ENCODE measurements around the gene CHN1. TPM values are rescaled to one million over a fixed set of nuclear protein-coding genes. Genes with fewer than 3 reads are reported as not detected.
A peak's percentile ranks its signal among the peaks of the same experiment; 100 is the strongest.

The CHN1 gene
- total RNA-seq, 4 donors from 2014 or later = 0.30 to 5.8 (median 3.6) TPM

DNA sequence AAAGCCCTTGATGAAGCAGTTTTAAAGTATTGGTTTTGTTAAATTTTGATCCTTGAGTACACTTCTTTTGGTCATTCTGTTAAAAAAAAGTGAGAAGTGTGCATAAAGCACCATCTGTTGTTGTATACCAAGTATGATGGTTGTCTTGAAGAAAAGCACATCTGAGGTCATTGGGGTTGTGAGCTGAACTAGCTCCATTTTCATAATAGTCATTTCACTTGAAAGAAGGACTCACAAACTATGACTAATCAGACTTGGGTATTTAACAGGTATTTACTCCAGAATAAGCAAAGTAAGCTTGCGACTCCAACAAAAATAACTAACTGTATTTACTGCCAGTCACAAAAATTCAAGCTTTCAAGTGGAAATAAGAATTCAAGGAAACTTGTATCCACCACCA, 35.1 kb downstream of the CHN1 start:
- no peak for DNase-seq
- Histone ChIP-seq H3K4me1 (peaks cover 0 to 17% (median 3%) of the 10 kb centered on the region in 3 donors), H3K27me3 (no peaks in the 10 kb centered on the region), H3K9me3 (no peaks in the 10 kb centered on the region), H3K36me3 (no peaks in the 10 kb centered on the region), H3K27ac (no peak overlapping the region), H3K4me3 (no peak overlapping the region)
- intact Hi-C loops (cut with DNase I) = no loop called here
- WGBS, 2 donors = 80 to 83% methylated on average over 1 of the region's 1 CpG
- TF ChIP-seq POLR2A (IDR thresholded peaks at IDR 0.05) = no peak
- TF ChIP-seq, protein P1, sequence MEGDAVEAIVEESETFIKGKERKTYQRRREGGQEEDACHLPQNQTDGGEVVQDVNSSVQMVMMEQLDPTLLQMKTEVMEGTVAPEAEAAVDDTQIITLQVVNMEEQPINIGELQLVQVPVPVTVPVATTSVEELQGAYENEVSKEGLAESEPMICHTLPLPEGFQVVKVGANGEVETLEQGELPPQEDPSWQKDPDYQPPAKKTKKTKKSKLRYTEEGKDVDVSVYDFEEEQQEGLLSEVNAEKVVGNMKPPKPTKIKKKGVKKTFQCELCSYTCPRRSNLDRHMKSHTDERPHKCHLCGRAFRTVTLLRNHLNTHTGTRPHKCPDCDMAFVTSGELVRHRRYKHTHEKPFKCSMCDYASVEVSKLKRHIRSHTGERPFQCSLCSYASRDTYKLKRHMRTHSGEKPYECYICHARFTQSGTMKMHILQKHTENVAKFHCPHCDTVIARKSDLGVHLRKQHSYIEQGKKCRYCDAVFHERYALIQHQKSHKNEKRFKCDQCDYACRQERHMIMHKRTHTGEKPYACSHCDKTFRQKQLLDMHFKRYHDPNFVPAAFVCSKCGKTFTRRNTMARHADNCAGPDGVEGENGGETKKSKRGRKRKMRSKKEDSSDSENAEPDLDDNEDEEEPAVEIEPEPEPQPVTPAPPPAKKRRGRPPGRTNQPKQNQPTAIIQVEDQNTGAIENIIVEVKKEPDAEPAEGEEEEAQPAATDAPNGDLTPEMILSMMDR (IDR thresholded peaks at IDR 0.05) = no peak

- Histone ChIP-seq H3K27ac (no peak overlapping the region), H3K36me3 (no peaks in the 10 kb centered on the region), H3K9me3 (no peaks in the 10 kb centered on the region), H3K4me1 (peaks cover 0 to 17% (median 3%) of the 10 kb centered on the region in 3 donors), H3K27me3 (no peaks in the 10 kb centered on the region), H3K4me3 (no peak overlapping the region)
- intact Hi-C loops (cut with DNase I) = no loop called here
- no peak for TF ChIP-seq POLR2A (IDR thresholded peaks at IDR 0.05)
- TF ChIP-seq, protein P1 (IDR thresholded peaks at IDR 0.05) = no peak
- 65 to 69% methylated on average over 6 of the region's 6 CpGs for WGBS, 2 donors
- no peak for DNase-seq
Measured at GRCh38 chr2:174969091-174969734, 36.0 kb downstream of the CHN1 start.

- Histone ChIP-seq H3K4me3 (no peak overlapping the region), H3K4me1 (peaks cover 0 to 17% (median 3%) of the 10 kb centered on the region in 3 donors), H3K27ac (no peak overlapping the region), H3K9me3 (no peaks in the 10 kb centered on the region), H3K27me3 (no peaks in the 10 kb centered on the region), H3K36me3 (no peaks in the 10 kb centered on the region)
- no peak for TF ChIP-seq POLR2A (IDR thresholded peaks at IDR 0.05)
- intact Hi-C loops (cut with DNase I) = no loop called here
- no peak for DNase-seq
- 60 to 68% methylated on average over 3 of the region's 3 CpGs for WGBS, 2 donors
Measured at GRCh38 chr2:174967691-174968260, 37.4 kb downstream of the CHN1 start.

- Histone ChIP-seq H3K36me3 (no peaks in the 10 kb centered on the region), H3K9me3 (no peaks in the 10 kb centered on the region), H3K4me3 (no peak overlapping the region), H3K27ac (no peak overlapping the region), H3K27me3 (no peaks in the 10 kb centered on the region), H3K4me1 (peaks cover 0 to 17% (median 3%) of the 10 kb centered on the region in 3 donors)
- no peak for TF ChIP-seq POLR2A (IDR thresholded peaks at IDR 0.05)
- TF ChIP-seq, protein P1 (IDR thresholded peaks at IDR 0.05) = no peak
- intact Hi-C loops (cut with DNase I) = no loop called here
- DNase-seq = no peak
- WGBS, 2 donors = 87 to 89% methylated on average over 6 of the region's 6 CpGs
Measured at GRCh38 chr2:174967086-174967485, 38.1 kb downstream of the CHN1 start.

GRCh38 chr2:174965992-174966744, 39.0 kb downstream of the CHN1 start:
- no peak for TF ChIP-seq POLR2A (IDR thresholded peaks at IDR 0.05)
- TF ChIP-seq, protein P1 (IDR thresholded peaks at IDR 0.05) = no peak
- peak overlapping the region in 3 of 4 donors; percentile 20 to 42 (median 26) for H3K27ac ChIP-seq
- H3K9me3 ChIP-seq = no peaks in the 10 kb centered on the region
- no peaks in the 10 kb centered on the region for H3K27me3 ChIP-seq
- H3K4me1 ChIP-seq = peaks cover 0 to 17% (median 3%) of the 10 kb centered on the region in 3 donors
- 12 to 16% methylated on average over 5 of the region's 5 CpGs for WGBS, 2 donors
- no peak overlapping the region for H3K4me3 ChIP-seq
- intact Hi-C loops (cut with DNase I) = no loop called here
- no peak for DNase-seq
- H3K36me3 ChIP-seq = no peaks in the 10 kb centered on the region

All from esophagus squamous epithelium (tissue), 5 donors.